Karpas-422 (cell line): ENCODE results near the gene SLC19A2. TPM values are rescaled to one million over a fixed set of nuclear protein-coding genes. Genes with fewer than 3 reads are reported as not detected.

ENCODE experiments used
- DNase-seq: peaks from one replicate; pipeline ENCODE4 v3.0.0-alpha.2; 2015
- H2AFZ ChIP-seq: fragments of 200-600 bp; sonication (generic); 2 replicates; pipeline ENCODE4 v1.6.1; 2014; ENCODE audit warnings: antibody characterized with exemption, low read length, mixed read lengths
- H3K27ac ChIP-seq: fragments of 200-600 bp; sonication (generic); 2 replicates; pipeline ENCODE4 v1.5.1; 2014; ENCODE audit warnings: mild to moderate bottlenecking, low read length, moderate library complexity
- H3K27me3 ChIP-seq: fragments of 200-600 bp; sonication (generic); 2 replicates; pipeline ENCODE4 v1.6.1; 2014; ENCODE audit warnings: low read length, mixed read lengths
- H3K36me3 ChIP-seq: fragments of 200-600 bp; sonication (generic); 2 replicates; pipeline ENCODE4 v1.6.1; 2014; ENCODE audit warnings: low read length, mixed read lengths; ENCODE audit not compliant: insufficient read depth
- H3K4me1 ChIP-seq: fragments of 200-600 bp; sonication (generic); 2 replicates; pipeline ENCODE4 v1.6.1; 2014; ENCODE audit warnings: mild to moderate bottlenecking, low read length, mixed read lengths
- H3K4me2 ChIP-seq: fragments of 200-600 bp; sonication (generic); 2 replicates; pipeline ENCODE4 v1.6.1; 2014; ENCODE audit warnings: low read length, low read depth, mild to moderate bottlenecking; ENCODE audit not compliant: poor library complexity, severe bottlenecking
- H3K4me3 ChIP-seq: fragments of 200-600 bp; sonication (generic); 2 replicates; pipeline ENCODE4 v1.5.1; 2014; ENCODE audit warnings: mild to moderate bottlenecking, antibody characterized with exemption, low read length, mixed read lengths
- H3K79me2 ChIP-seq: fragments of 200-600 bp; sonication (generic); 2 replicates; pipeline ENCODE4 v1.6.1; 2014; ENCODE audit warnings: mild to moderate bottlenecking, low read length, mixed read lengths
- H3K9ac ChIP-seq: fragments of 200-600 bp; sonication (generic); 2 replicates; pipeline ENCODE4 v1.6.0; 2014; ENCODE audit warnings: low read length
- H3K9me2 ChIP-seq: fragments of 200-600 bp; sonication (generic), shearing (Covaris generic); replicated peaks from 2 replicates; pipeline ENCODE4 v1.6.0; 2014; ENCODE audit warnings: mild to moderate bottlenecking, low read length, moderate library complexity; ENCODE audit not compliant: insufficient read depth
- H3K9me3 ChIP-seq: fragments of 300-700, 200-600 bp; sonication (generic); 2 replicates; pipeline ENCODE4 v1.6.1; 2014; ENCODE audit warnings: low read length, mixed read lengths
- H4K20me1 ChIP-seq: fragments of 200-600 bp; sonication (generic); 2 replicates; pipeline ENCODE4 v1.6.1; 2014; ENCODE audit warnings: mild to moderate bottlenecking, antibody characterized with exemption, low read length, low read depth; ENCODE audit not compliant: insufficient read depth
- total RNA-seq: library from RNA; depleted of rRNA; stranded (reverse); fragments of >200 nt; shearing (Covaris generic); gene quantifications from 2 replicates; pipeline ENCODE4 v1.2.3, GENCODE V29; 2014; ENCODE audit warnings: low replicate concordance

The SLC19A2 gene
- total RNA-seq, 1 experiment from 2014 or later = 2.3 TPM

- Histone ChIP-seq H3K9me3 (no peaks in the 10 kb centered on the region), H4K20me1 (no peaks in the 10 kb centered on the region), H3K4me2 (no peak overlapping the region), H2AFZ (no peak overlapping the region), H3K27ac (no peak overlapping the region), H3K36me3 (no peaks in the 10 kb centered on the region), H3K9ac (no peak overlapping the region), H3K79me2 (no peaks in the 10 kb centered on the region), H3K4me1 (peaks cover 13% of the 10 kb centered on the region), H3K9me2 (no peaks in the 10 kb centered on the region), H3K4me3 (no peak overlapping the region), H3K27me3 (peaks cover 3% of the 10 kb centered on the region; the same call in 1 of the 2 replicates)
- no peak for DNase-seq
Measured at GRCh38 chr1:169487133-169487532, 1.4 kb upstream of the SLC19A2 start.

DNA sequence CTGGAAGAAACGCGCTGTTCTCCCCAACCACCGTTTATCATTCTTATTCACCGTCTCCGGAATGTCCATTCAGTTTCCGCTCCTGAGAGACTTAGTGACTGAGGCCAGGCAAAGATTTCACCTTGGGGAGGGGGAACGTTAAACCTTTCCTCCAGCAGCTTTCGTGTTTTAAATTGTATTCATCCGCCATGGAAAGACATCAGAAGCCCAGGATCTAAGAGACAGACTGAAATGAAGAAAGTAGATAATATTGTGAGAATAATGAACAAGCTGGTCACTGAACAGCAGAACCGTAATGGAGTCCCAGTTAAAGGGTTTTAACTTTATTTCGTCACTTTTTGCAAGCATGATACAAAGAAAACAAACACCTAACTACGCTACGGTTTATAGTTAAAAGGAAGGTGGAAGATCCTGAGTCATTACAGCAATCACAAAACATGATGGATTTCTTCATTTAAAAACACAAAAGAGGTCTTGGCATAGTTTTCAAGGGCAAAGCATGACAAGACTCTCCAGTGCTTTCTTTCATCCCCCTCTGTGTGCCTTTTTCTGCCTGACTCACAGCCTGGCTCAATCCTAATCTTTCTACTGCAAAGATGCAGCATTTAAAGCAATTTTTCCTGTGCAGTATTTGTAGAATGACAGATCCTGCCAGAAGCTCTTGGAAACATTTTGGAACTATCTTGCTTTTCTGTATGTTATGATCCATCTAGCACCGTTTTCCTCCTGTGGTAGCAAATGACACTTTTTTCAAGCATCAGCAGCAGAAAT lies 722 bp upstream of the SLC19A2 start:
- Histone ChIP-seq H3K79me2 (no peaks in the 10 kb centered on the region), H3K27ac (no peak overlapping the region)

DNA sequence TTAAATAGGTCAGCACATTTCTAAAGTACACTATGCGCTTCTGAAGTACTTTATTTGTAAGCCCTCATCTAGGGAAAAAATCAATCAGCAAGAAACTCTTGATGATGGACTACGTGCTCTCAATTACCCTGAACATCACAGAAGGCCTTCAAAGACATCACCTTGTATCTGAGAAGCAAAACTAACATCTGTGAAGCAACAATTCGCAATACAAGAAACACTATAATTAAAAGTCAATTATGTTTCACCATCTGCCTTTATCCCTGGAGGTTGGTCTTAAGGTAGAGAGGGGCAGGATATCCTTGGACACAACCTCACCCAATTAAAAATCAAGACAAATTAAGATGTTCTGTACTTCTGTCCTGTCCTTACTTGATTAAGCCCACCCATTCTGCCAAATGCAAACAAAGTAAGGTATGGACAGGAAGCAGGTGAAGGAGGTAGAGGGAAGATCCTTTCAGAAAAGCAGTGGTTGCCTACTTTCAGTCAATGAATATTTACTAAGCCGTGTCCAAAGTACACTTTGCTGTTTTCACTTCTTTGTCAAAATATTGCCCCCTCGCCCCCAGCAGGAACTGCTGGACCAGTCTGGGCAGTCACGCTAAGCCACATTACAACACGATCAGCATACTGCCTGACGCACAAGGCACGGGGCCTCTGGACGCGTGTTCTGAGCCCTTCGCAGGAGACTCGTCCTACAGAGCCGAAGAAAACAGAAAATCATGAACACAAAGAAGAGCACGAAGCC lies 887 bp downstream of the SLC19A2 start:
- peak overlapping the region; percentile 89 for H2AFZ ChIP-seq
- no peaks in the 10 kb centered on the region for H3K79me2 ChIP-seq
- peak overlapping the region; percentile 67 for H3K9ac ChIP-seq
- H3K9me2 ChIP-seq = no peaks in the 10 kb centered on the region
- H3K36me3 ChIP-seq = no peaks in the 10 kb centered on the region
- peaks cover 3% of the 10 kb centered on the region; the same call in 1 of the 2 replicates for H3K27me3 ChIP-seq
- peak overlapping the region; percentile 68 for H3K4me3 ChIP-seq
- peaks cover 13% of the 10 kb centered on the region for H3K4me1 ChIP-seq
- DNase-seq = no peak
- no peaks in the 10 kb centered on the region for H4K20me1 ChIP-seq
- no peaks in the 10 kb centered on the region for H3K9me3 ChIP-seq
- H3K4me2 ChIP-seq = peak overlapping the region; percentile 76
- no peak overlapping the region for H3K27ac ChIP-seq

More for the DNA sequence above, 722 bp upstream of the SLC19A2 start:
- 0 out of 2 replicates have a peak overlapping the region, but pooled peaks have one; percentile 6 for H2AFZ ChIP-seq
- H3K9me2 ChIP-seq = no peaks in the 10 kb centered on the region
- H3K9ac ChIP-seq = peak overlapping the region; percentile 45
- peak overlapping the region; percentile 68 for H3K4me3 ChIP-seq
- H3K4me2 ChIP-seq = peak overlapping the region; percentile 57
- no peak for DNase-seq
- peaks cover 13% of the 10 kb centered on the region for H3K4me1 ChIP-seq
- no peaks in the 10 kb centered on the region for H4K20me1 ChIP-seq
- H3K9me3 ChIP-seq = no peaks in the 10 kb centered on the region
- peaks cover 3% of the 10 kb centered on the region; the same call in 1 of the 2 replicates for H3K27me3 ChIP-seq
- H3K36me3 ChIP-seq = no peaks in the 10 kb centered on the region

GRCh38 chr1:169484101-169484500 lies 1.6 kb downstream of the SLC19A2 start:
- Histone ChIP-seq H3K9ac (no peak overlapping the region), H4K20me1 (no peaks in the 10 kb centered on the region), H3K9me3 (no peaks in the 10 kb centered on the region), H3K27ac (no peak overlapping the region), H3K4me1 (peaks cover 13% of the 10 kb centered on the region), H2AFZ (no peak overlapping the region), H3K79me2 (no peaks in the 10 kb centered on the region), H3K4me2 (no peak overlapping the region), H3K9me2 (no peaks in the 10 kb centered on the region), H3K4me3 (no peak overlapping the region), H3K27me3 (peaks cover 3% of the 10 kb centered on the region; the same call in 1 of the 2 replicates), H3K36me3 (no peaks in the 10 kb centered on the region)
- DNase-seq = no peak

DNA sequence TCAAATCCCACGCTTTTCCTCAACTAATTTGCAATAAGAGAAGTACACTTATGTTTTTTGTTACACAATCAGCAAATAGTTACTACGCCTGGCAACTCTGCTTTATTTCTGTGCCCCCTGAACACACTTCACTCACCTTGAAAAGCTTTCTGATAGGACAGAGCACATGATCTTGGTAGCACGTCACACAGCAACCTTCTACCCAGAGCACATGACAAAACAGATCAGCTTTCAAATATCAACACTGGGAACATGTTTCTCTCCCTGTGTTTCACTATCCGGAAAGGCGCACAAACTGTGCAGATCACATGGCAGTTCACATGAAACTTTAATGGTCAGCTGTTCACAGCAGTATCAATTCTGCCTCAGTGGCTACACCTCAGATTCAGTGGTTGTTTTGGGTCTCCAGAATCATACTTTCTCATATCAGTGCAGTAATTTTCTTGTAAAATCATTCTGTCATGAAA lies 2.2 kb downstream of the SLC19A2 start:
- H3K4me1 ChIP-seq = peaks cover 13% of the 10 kb centered on the region
- no peak overlapping the region for H3K4me3 ChIP-seq
- H3K9me2 ChIP-seq = no peaks in the 10 kb centered on the region
- H3K9ac ChIP-seq = no peak overlapping the region
- no peaks in the 10 kb centered on the region for H4K20me1 ChIP-seq
- no peaks in the 10 kb centered on the region for H3K9me3 ChIP-seq
- H3K4me2 ChIP-seq = no peak overlapping the region
- H3K27me3 ChIP-seq = peaks cover 3% of the 10 kb centered on the region; the same call in 1 of the 2 replicates
- no peak overlapping the region for H2AFZ ChIP-seq
- H3K36me3 ChIP-seq = no peaks in the 10 kb centered on the region
- H3K79me2 ChIP-seq = no peaks in the 10 kb centered on the region
- no peak overlapping the region for H3K27ac ChIP-seq
- DNase-seq = no peak

DNA sequence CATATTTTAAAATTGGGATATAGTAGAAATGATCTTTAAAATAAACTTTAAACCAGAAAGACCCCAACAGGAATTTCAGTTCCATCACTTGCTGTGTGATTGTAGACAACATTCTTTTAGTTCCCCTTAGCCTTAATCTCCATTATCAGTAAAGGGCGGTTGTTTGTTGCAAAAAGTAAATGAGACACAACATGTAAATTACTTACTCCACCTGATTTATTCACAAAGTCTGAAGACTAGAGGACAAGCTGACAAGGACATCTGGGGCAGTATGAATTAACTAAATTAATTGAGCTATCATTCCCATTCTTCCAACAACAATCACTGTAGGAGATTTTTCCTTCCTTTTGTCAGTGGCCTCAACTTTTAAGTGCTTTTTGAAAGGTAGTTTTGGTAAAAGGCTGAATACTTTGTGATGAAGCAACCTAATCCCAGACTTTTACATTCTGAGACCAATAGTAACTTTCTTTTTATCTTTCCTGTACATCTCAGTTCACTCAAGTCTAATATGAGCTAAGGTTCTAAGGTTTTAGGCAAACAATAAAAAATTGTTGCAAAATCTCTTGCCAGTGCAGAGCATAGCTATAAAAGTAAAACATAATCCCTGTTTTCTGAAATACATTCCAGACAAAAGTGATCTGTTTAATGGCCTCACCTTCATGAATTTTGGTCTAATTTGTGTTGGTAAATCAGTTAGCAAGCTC lies 6.2 kb downstream of the SLC19A2 start:
- no peaks in the 10 kb centered on the region for H3K36me3 ChIP-seq
- no peaks in the 10 kb centered on the region for H3K9me3 ChIP-seq
- H3K4me2 ChIP-seq = no peak overlapping the region
- no peak overlapping the region for H3K9ac ChIP-seq
- H3K79me2 ChIP-seq = no peaks in the 10 kb centered on the region
- H4K20me1 ChIP-seq = no peaks in the 10 kb centered on the region
- DNase-seq = no peak
- no peak overlapping the region for H3K27ac ChIP-seq
- H3K4me1 ChIP-seq = no peaks in the 10 kb centered on the region
- no peaks in the 10 kb centered on the region for H3K27me3 ChIP-seq
- no peak overlapping the region for H3K4me3 ChIP-seq
- no peak overlapping the region for H2AFZ ChIP-seq
- H3K9me2 ChIP-seq = no peaks in the 10 kb centered on the region

- H3K27me3 ChIP-seq = no peaks in the 10 kb centered on the region
- H3K9me3 ChIP-seq = no peaks in the 10 kb centered on the region
- no peak overlapping the region for H3K27ac ChIP-seq
- no peak overlapping the region for H3K4me2 ChIP-seq
- no peaks in the 10 kb centered on the region for H3K9me2 ChIP-seq
- DNase-seq = no peak
- H3K79me2 ChIP-seq = no peaks in the 10 kb centered on the region
- no peak overlapping the region for H3K4me3 ChIP-seq
- H4K20me1 ChIP-seq = no peaks in the 10 kb centered on the region
- no peaks in the 10 kb centered on the region for H3K4me1 ChIP-seq
- H2AFZ ChIP-seq = no peak overlapping the region
- no peaks in the 10 kb centered on the region for H3K36me3 ChIP-seq
- no peak overlapping the region for H3K9ac ChIP-seq
Measured at GRCh38 chr1:169478094-169478672, 7.6 kb downstream of the SLC19A2 start.
